ENCODE measurements around the gene MYL6.

The MYL6 gene

GRCh38 chr12:56158926-56159461, 835 bp downstream of the MYL6 start:
- TF ChIP-seq ZNF2 (tag by site-specific recombination; IDR thresholded peaks at IDR 0.05) (0 out of 2 replicates have a peak, but pooled peaks have one; percentile 13), OSR2 (tag by site-specific recombination; IDR thresholded peaks at IDR 0.05) (0 out of 2 replicates have a peak, but pooled peaks have one; percentile 30), ZSCAN5A (tag by site-specific recombination; IDR thresholded peaks at IDR 0.05) (no peak), ZBTB17 (tag by site-specific recombination; IDR thresholded peaks at IDR 0.05) (peak; percentile 81), ZNF341 (tag by site-specific recombination; IDR thresholded peaks at IDR 0.05; ENCODE audit: low read depth) (peak; percentile 57), ZNF394 (tag by site-specific recombination; IDR thresholded peaks at IDR 0.05; ENCODE audit: borderline replicate concordance) (peak; percentile 42; the same call in 1 of the 2 replicates), ZNF529 (tag by site-specific recombination; IDR thresholded peaks at IDR 0.05; ENCODE audit: insufficient replicate concordance) (no peak), ZNF121 (tag by site-specific recombination; IDR thresholded peaks at IDR 0.05) (no peak), INSM2 (tag by site-specific recombination; IDR thresholded peaks at IDR 0.05) (no peak), ZNF335 (tag by site-specific recombination; conservative IDR thresholded peaks at IDR 0.05) (no peak; the same call in 1 of the 2 replicates), ZNF354C (tag by site-specific recombination; IDR thresholded peaks at IDR 0.05; ENCODE audit: borderline replicate concordance, low read depth) (no peak), ZBTB20 (tag by site-specific recombination; IDR thresholded peaks at IDR 0.05) (peak; percentile 51; the same call in 1 of the 2 replicates), ZNF133 (tag by site-specific recombination; IDR thresholded peaks at IDR 0.05) (no peak), ZFP3 (tag by site-specific recombination; IDR thresholded peaks at IDR 0.05; ENCODE audit: low read depth) (no peak), PRDM1 (tag by site-specific recombination; IDR thresholded peaks at IDR 0.05) (0 out of 2 replicates have a peak, but pooled peaks have one; percentile 40), PRDM4 (tag by site-specific recombination; IDR thresholded peaks at IDR 0.05) (no peak), ZIC2 (tag by site-specific recombination; IDR thresholded peaks at IDR 0.05) (no peak), ZNF600 (tag by site-specific recombination; IDR thresholded peaks at IDR 0.05) (0 out of 2 replicates have a peak, but pooled peaks have one; percentile 17), PBX3 (CRISPR knock-in tag; IDR thresholded peaks at IDR 0.05) (no peak), SP2 (tag by site-specific recombination; IDR thresholded peaks at IDR 0.05) (peak; percentile 36), GLIS1 (tag by site-specific recombination; IDR thresholded peaks at IDR 0.05) (0 out of 2 replicates have a peak, but pooled peaks have one; percentile 21)
- TF ChIP-seq, protein P1, sequence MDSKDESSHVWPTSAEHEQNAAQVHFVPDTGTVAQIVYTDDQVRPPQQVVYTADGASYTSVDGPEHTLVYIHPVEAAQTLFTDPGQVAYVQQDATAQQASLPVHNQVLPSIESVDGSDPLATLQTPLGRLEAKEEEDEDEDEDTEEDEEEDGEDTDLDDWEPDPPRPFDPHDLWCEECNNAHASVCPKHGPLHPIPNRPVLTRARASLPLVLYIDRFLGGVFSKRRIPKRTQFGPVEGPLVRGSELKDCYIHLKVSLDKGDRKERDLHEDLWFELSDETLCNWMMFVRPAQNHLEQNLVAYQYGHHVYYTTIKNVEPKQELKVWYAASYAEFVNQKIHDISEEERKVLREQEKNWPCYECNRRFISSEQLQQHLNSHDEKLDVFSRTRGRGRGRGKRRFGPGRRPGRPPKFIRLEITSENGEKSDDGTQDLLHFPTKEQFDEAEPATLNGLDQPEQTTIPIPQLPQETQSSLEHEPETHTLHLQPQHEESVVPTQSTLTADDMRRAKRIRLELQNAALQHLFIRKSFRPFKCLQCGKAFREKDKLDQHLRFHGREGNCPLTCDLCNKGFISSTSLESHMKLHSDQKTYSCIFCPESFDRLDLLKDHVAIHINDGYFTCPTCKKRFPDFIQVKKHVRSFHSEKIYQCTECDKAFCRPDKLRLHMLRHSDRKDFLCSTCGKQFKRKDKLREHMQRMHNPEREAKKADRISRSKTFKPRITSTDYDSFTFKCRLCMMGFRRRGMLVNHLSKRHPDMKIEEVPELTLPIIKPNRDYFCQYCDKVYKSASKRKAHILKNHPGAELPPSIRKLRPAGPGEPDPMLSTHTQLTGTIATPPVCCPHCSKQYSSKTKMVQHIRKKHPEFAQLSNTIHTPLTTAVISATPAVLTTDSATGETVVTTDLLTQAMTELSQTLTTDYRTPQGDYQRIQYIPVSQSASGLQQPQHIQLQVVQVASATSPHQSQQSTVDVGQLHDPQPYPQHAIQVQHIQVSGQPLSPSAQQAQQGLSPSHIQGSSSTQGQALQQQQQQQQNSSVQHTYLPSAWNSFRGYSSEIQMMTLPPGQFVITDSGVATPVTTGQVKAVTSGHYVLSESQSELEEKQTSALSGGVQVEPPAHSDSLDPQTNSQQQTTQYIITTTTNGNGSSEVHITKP (tag by site-specific recombination; IDR thresholded peaks at IDR 0.05), result peak; percentile 61
- POLR2A ChIA-PET, result interaction anchor here (0.8 to 2.8 kb wide), 14 partner anchors 11 to 477 kb away, joined by 3 to 42 read pairs (median 4); partner anchors contain the start of genes ESYT1, PA2G4, RNF41 and SMARCC2
- Histone ChIP-seq H3K4me3 (ENCODE audit: low read depth, low read length) (peak overlapping the region; percentile 90), H3K27ac (ENCODE audit: extremely low read depth, low read depth, low read length) (peak overlapping the region; percentile 92), H3K4me1 (ENCODE audit: control insufficient read depth, insufficient read depth, low read length) (peaks cover 3% of the 10 kb centered on the region; the same call in 1 of the 2 replicates), H3K9me3 (ENCODE audit: control insufficient read depth, insufficient read depth, low read depth, low read length) (no peaks in the 10 kb centered on the region), H3K36me3 (ENCODE audit: control insufficient read depth in 2 of 2, insufficient read depth in 1 of 2, low read length in 2 of 2) (peaks cover 19 to 69% of the 10 kb centered on the region in 2 experiments)
- CTCF ChIA-PET, result interaction anchor here (0.6 to 2.0 kb wide), 6 partner anchors 31 to 395 kb away, joined by 3 to 17 read pairs (median 6); partner anchors contain the start of genes ERBB3, ESYT1 and SMARCC2
